HCT116 (cell line): ENCODE results near the gene TEKT4. TPM values are rescaled to one million over a fixed set of nuclear protein-coding genes. Genes with fewer than 3 reads are reported as not detected.
"Not testable (repeated sequence)": the region's sequence is repeated elsewhere in the genome, so short reads cannot be mapped to it uniquely, and the experiment has no call there.

Experiments
- ATAC-seq: fragments of 200-7000 bp; cut with Tn5 transposase; 2 replicates; pipeline ENCODE4 v1.9.1; 2020; ENCODE audit warnings: mild to moderate bottlenecking, moderate library complexity
- BruUV-seq: library from RNA; stranded (reverse); fragments of 400-500 nt; replicated peaks from 2 replicates; lab custom pipeline; 2021; lab: Mats Ljungman, UMichigan
- CTCF ChIA-PET: fragments of 300-600 bp; sonication (Branson Sonifier 250); formaldehyde crosslinking; loops from one replicate; lab custom pipeline; 2021; ENCODE audit warnings: antibody characterized with exemption; lab: Charles Lee
- POLR2A ChIA-PET: fragments of 300-600, 350-600 bp; sonication (Branson Sonifier 250); formaldehyde crosslinking; loops from one replicate; lab custom pipeline; 2021; ENCODE audit warnings: antibody characterized with exemption; lab: Charles Lee
- RAD21 ChIA-PET, 2 experiments: fragments of 300-600 bp; sonication (Branson Sonifier 250); formaldehyde crosslinking; loops; one replicate each; lab custom pipeline; 2023; ENCODE audit warnings: low total read pairs in 2 of 2; ENCODE audit not compliant: uncharacterized antibody in 2 of 2, unreplicated experiment in 2 of 2, low non-redundant PET in 1 of 2; lab: Charles Lee
- DNase-seq: peaks from one replicate; pipeline ENCODE4 v3.0.0-alpha.2; 2010; ENCODE audit warnings: low read depth, low spot score
- H2AFZ ChIP-seq: fragments of 200-600 bp; shearing (Covaris generic), sonication (generic); 2 replicates; pipeline ENCODE4 v1.6.1; 2017; ENCODE audit warnings: low read depth, mixed run types, mixed read lengths, antibody characterized with exemption, low read length; ENCODE audit not compliant: poor library complexity, severe bottlenecking
- H3K27ac ChIP-seq: 2 replicates; pipeline ENCODE4 v1.5.1; 2012; ENCODE audit warnings: low read depth, low read length
- H3K27me3 ChIP-seq: fragments of 200-600 bp; sonication (generic); 2 replicates; pipeline ENCODE4 v1.6.1; 2016; ENCODE audit warnings: mixed run types, low read length, mixed read lengths; ENCODE audit not compliant: insufficient read depth
- H3K36me3 ChIP-seq, 2 experiments: fragments of 200-500 bp in 1 of 2; fragments of 200-600 bp in 1 of 2; sonication (Bioruptor generic) in 1 of 2; sonication (generic) in 1 of 2; 2 replicates each; pipeline versions ENCODE4 v1.5.1 to v1.6.1; 2014 to 2016; ENCODE audit warnings: low read length in 2 of 2, inconsistent platforms in 1 of 2, mixed read lengths in 1 of 2, mixed run types in 1 of 2; ENCODE audit not compliant: insufficient read depth in 2 of 2, control insufficient read depth in 1 of 2
- H3K4me1 ChIP-seq, 2 experiments: fragments of 200-600 bp in 1 of 2; sonication (generic) in 1 of 2; 2 replicates each; pipeline versions ENCODE4 v1.5.1 to v1.6.1; 2012 to 2017; ENCODE audit warnings: low read length in 2 of 2, inconsistent platforms in 1 of 2, mild to moderate bottlenecking in 1 of 2, mixed read lengths in 1 of 2, mixed run types in 1 of 2, moderate library complexity in 1 of 2; ENCODE audit not compliant: insufficient read depth in 2 of 2, control insufficient read depth in 1 of 2
- H3K4me2 ChIP-seq: fragments of 200-600 bp; sonication (generic); 2 replicates; pipeline ENCODE4 v1.6.1; 2017; ENCODE audit warnings: mixed run types, low read length, mixed read lengths
- H3K4me3 ChIP-seq, 2 experiments: fragments of 200-600 bp in 1 of 2; sonication (generic) in 1 of 2; replicated peaks in 1 of 2; 2 replicates each; pipeline ENCODE4 v1.5.1; 2011 to 2016; ENCODE audit warnings: low read length in 2 of 2, control low read depth in 1 of 2, low read depth in 1 of 2, mild to moderate bottlenecking in 1 of 2, mixed read lengths in 1 of 2, mixed run types in 1 of 2
- H3K79me2 ChIP-seq: fragments of 200-600 bp; sonication (generic); 2 replicates; pipeline ENCODE4 v1.6.1; 2017; ENCODE audit warnings: mild to moderate bottlenecking, mixed run types, low read length, moderate library complexity, mixed read lengths; ENCODE audit not compliant: insufficient read depth
- H3K9ac ChIP-seq: fragments of 200-600 bp; sonication (generic); 2 replicates; pipeline ENCODE4 v1.6.1; 2016; ENCODE audit warnings: low read length, mixed read lengths
- H3K9me2 ChIP-seq: fragments of 200-600 bp; sonication (generic), shearing (Covaris generic); 2 replicates; pipeline ENCODE4 v1.6.1; 2017; ENCODE audit warnings: mixed run types, mild to moderate bottlenecking, moderate library complexity; ENCODE audit not compliant: insufficient read depth
- H3K9me3 ChIP-seq, 2 experiments: fragments of 200-500 bp in 1 of 2; fragments of 200-600 bp in 1 of 2; sonication (Bioruptor generic) in 1 of 2; sonication (generic) in 1 of 2; 2 replicates each; pipeline ENCODE4 v1.6.1; 2014 to 2017; ENCODE audit warnings: low read length in 2 of 2, mixed read lengths in 2 of 2, inconsistent platforms in 1 of 2, low read depth in 1 of 2, mild to moderate bottlenecking in 1 of 2, mixed run types in 1 of 2, moderate library complexity in 1 of 2; ENCODE audit not compliant: control insufficient read depth in 1 of 2, insufficient read depth in 1 of 2
- H4K20me1 ChIP-seq: fragments of 200-600 bp; sonication (generic), shearing (Covaris generic); 2 replicates; pipeline ENCODE4 v1.6.1; 2017; ENCODE audit warnings: mixed run types, mild to moderate bottlenecking, moderate library complexity; ENCODE audit not compliant: insufficient read depth
- ATF3 ChIP-seq: IDR thresholded peaks from 2 replicates; pipeline ENCODE4 v1.6.1; 2012
- CEBPB ChIP-seq: IDR thresholded peaks from 2 replicates; pipeline ENCODE4 v1.6.1; 2012; ENCODE audit warnings: low read depth
- EGR1 ChIP-seq: IDR thresholded peaks from 2 replicates; pipeline ENCODE4 v1.6.1; 2012; ENCODE audit warnings: low read depth
- EZH2phosphoT487 ChIP-seq: fragments of 200-600 bp; IDR thresholded peaks from 2 replicates; pipeline ENCODE4 v1.6.1; 2018; ENCODE audit warnings: antibody characterized with exemption, borderline replicate concordance
- POLR2AphosphoS5 ChIP-seq: IDR thresholded peaks from 2 replicates; pipeline ENCODE4 v1.6.1; 2011; ENCODE audit warnings: mild to moderate bottlenecking, low read depth, low read length, moderate library complexity
- SIN3A ChIP-seq: IDR thresholded peaks from 2 replicates; pipeline ENCODE4 v1.6.1; 2012; ENCODE audit warnings: low read depth
- SP1 ChIP-seq: IDR thresholded peaks from 2 replicates; pipeline ENCODE4 v1.6.1; 2012; ENCODE audit warnings: low read depth
- YY1 ChIP-seq: IDR thresholded peaks from 2 replicates; pipeline ENCODE4 v1.6.1; 2011; ENCODE audit warnings: low read length, low read depth, moderate library complexity, mild to moderate bottlenecking; ENCODE audit not compliant: insufficient replicate concordance; ENCODE audit errors: extremely low read depth
- ZNF274 ChIP-seq: fragments of 200-500 bp; sonication (Bioruptor generic); IDR thresholded peaks from 2 replicates; pipeline ENCODE4 v1.6.1; 2014; ENCODE audit warnings: mild to moderate bottlenecking, low read depth, low read length, inconsistent platforms
- intact Hi-C: fragments of 100-400 bp; cut with micrococcal nuclease; formaldehyde crosslinking; loops from 2 replicates; pipeline ENCODE4 v1.10.0; 2022
- total RNA-seq: library from RNA; stranded (reverse); gene quantifications from one replicate; pipeline ENCODE4 v1.2.1, GENCODE V29; 2021; ENCODE audit not compliant: unreplicated experiment
- TF ChIP-seq, protein P1 (sequence below): IDR thresholded peaks from 2 replicates; pipeline ENCODE4 v1.6.1; 2011; ENCODE audit warnings: mild to moderate bottlenecking, low read length, moderate library complexity; ENCODE audit not compliant: insufficient replicate concordance; ENCODE audit errors: extremely low read depth

TEKT4 gene
- total RNA-seq, 1 experiment from 2014 or later: not detected

DNA sequence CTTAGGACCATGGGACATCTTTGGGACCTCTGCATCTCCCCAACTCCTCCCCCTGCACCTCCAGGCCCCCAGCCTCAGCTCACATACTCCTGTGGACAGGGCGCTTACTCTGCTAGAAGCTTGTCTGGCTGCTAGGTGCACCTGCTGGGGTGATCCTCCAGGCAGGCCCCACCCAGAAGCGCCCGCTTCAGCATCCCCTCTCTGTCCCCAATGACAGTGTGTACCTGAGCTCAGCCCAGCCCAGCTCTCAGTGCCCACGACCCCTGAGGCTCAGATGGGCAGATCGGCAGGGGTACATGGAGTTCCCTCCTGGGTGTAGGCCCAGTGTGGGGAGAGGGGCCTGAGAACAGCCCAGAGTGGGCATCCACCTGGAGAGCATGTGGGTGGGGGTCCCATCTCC, 5.9 kb downstream of the TEKT4 start:
- Histone ChIP-seq H3K9ac (no peak overlapping the region), H2AFZ (no peak overlapping the region), H3K27me3 (no peaks in the 10 kb centered on the region), H3K4me2 (no peak overlapping the region), H3K27ac (no peak overlapping the region), H3K9me2 (no peaks in the 10 kb centered on the region), H3K4me1 (no peaks in the 10 kb centered on the region), H3K4me3 (no peak overlapping the region), H3K9me3 (no peaks in the 10 kb centered on the region), H3K36me3 (no peaks in the 10 kb centered on the region), H4K20me1 (no peaks in the 10 kb centered on the region), H3K79me2 (no peaks in the 10 kb centered on the region)
- intact Hi-C loops: loop anchor here (10.0 kb wide), 1 partner anchor 78 kb away; no protein-coding TSS in a partner anchor
- ChIA-PET CTCF (no interaction called here), RAD21 (no interaction called here), POLR2A (no interaction called here)
- no TSS peak for BruUV-seq
- ATAC-seq: no peak
- TF ChIP-seq YY1: no peak
- no peak for TF ChIP-seq ZNF274
- no peak for TF ChIP-seq CEBPB
- TF ChIP-seq ATF3: no peak
- no peak for TF ChIP-seq EZH2phosphoT487
- no peak for TF ChIP-seq SP1
- no peak for TF ChIP-seq EGR1
- TF ChIP-seq SIN3A: no peak
- no peak for TF ChIP-seq POLR2AphosphoS5
- TF ChIP-seq, protein P1, sequence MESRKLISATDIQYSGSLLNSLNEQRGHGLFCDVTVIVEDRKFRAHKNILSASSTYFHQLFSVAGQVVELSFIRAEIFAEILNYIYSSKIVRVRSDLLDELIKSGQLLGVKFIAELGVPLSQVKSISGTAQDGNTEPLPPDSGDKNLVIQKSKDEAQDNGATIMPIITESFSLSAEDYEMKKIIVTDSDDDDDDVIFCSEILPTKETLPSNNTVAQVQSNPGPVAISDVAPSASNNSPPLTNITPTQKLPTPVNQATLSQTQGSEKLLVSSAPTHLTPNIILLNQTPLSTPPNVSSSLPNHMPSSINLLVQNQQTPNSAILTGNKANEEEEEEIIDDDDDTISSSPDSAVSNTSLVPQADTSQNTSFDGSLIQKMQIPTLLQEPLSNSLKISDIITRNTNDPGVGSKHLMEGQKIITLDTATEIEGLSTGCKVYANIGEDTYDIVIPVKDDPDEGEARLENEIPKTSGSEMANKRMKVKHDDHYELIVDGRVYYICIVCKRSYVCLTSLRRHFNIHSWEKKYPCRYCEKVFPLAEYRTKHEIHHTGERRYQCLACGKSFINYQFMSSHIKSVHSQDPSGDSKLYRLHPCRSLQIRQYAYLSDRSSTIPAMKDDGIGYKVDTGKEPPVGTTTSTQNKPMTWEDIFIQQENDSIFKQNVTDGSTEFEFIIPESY: no peak
- DNase-seq: no peak

DNA sequence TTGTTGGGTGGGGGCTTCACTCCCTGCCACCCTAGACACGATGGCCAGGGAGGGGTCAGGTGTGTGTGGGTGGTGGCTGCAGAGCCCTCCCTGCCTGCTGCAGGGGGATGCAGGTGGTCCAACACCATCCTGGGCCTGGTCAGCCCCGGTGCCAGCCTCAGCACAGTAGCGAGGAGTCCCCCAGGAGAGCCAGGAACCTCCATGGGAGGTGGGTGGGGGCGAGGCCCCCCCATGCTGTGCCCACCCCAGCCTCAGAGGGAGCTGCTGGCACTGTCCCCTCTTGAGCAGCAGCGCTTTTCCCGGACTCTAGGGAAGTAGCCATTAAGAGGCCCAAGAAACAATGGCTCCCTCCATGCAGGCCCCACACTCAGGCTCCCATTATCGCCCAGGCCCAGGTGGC, 7.3 kb downstream of the TEKT4 start:
- POLR2A ChIA-PET, ATAC-seq, BruUV-seq, H3K4me3 ChIP-seq, H3K79me2 ChIP-seq, H3K9me2 ChIP-seq, H2AFZ ChIP-seq, H3K27ac ChIP-seq, H3K9ac ChIP-seq, RAD21 ChIA-PET, H3K36me3 ChIP-seq, DNase-seq, H4K20me1 ChIP-seq, H3K9me3 ChIP-seq, H3K27me3 ChIP-seq, CTCF ChIA-PET, H3K4me1 ChIP-seq, H3K4me2 ChIP-seq: not testable (repeated sequence)
- intact Hi-C loops: loop anchor here (10.0 kb wide), 1 partner anchor 76 kb away; no protein-coding TSS in a partner anchor
